Body of pancreas (tissue), 4 donors: ENCODE data around the gene FUT8.

ENCODE experiments used
- POLR2A ChIP-seq, 3 donors: fragments of 450-650 bp; IDR thresholded peaks; one replicate each; pipeline ENCODE4 v1.6.1; 2016; ENCODE audit warnings: antibody characterized with exemption in 3 of 3, mild to moderate bottlenecking in 2 of 3
- TF ChIP-seq, protein P1 (sequence below), 7 experiments: fragments of 450-650 bp in 4 of 7; fragments of 200-600 bp in 3 of 7; sonication (generic) in 3 of 7; IDR thresholded peaks; one replicate each; pipeline ENCODE4 v1.5.1; 2016 to 2019; ENCODE audit warnings: antibody characterized with exemption in 7 of 7

DNA sequence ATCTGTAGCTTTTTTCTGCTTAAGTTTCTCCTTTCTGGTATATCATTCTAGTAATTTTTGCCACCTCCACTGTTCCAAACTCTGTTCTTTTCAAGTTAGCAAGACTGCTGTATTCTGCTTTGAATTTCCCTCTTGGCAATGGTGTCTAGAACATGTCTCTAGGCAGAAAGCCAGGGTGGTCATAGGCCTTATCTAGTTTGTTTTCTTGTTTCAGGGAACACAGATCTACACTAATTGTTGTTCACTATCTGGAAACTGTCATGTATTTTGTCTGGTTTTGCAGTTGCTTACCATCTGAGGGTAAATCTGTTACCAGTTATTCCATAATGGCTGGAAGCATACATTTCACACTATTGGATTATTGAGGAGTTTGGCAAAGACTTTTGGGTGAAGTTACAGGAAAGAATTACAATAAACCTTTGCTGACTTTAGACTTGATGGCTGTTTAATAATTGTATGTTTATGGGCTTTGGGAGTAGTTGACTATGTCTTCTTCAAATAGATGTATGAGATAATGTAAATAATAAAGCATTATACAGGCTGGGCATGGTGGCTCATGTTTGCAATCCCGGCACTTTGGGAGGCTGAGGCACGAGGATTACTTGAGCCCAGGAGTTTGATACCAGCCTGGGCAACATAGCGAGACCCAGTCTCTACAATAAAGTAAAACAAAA is 41.4 kb downstream of the FUT8 start:
- TF ChIP-seq, protein P1, sequence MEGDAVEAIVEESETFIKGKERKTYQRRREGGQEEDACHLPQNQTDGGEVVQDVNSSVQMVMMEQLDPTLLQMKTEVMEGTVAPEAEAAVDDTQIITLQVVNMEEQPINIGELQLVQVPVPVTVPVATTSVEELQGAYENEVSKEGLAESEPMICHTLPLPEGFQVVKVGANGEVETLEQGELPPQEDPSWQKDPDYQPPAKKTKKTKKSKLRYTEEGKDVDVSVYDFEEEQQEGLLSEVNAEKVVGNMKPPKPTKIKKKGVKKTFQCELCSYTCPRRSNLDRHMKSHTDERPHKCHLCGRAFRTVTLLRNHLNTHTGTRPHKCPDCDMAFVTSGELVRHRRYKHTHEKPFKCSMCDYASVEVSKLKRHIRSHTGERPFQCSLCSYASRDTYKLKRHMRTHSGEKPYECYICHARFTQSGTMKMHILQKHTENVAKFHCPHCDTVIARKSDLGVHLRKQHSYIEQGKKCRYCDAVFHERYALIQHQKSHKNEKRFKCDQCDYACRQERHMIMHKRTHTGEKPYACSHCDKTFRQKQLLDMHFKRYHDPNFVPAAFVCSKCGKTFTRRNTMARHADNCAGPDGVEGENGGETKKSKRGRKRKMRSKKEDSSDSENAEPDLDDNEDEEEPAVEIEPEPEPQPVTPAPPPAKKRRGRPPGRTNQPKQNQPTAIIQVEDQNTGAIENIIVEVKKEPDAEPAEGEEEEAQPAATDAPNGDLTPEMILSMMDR (IDR thresholded peaks at IDR 0.05): no peak
- no peak for TF ChIP-seq POLR2A (IDR thresholded peaks at IDR 0.05)
